ENCODE results near the gene TCTN1.

GRCh38 chr12:110592078-110592477, 21.9 kb upstream of the TCTN1 start:
- no peak for TF ChIP-seq POLR2AphosphoS5 (IDR thresholded peaks at IDR 0.05; ENCODE audit: low read depth, low read length)
- no peak for TF ChIP-seq ZNF318 (CRISPR knock-in tag; IDR thresholded peaks at IDR 0.05)
- no peak for TF ChIP-seq MYNN (CRISPR knock-in tag; IDR thresholded peaks at IDR 0.05; ENCODE audit: low read depth)
- TF ChIP-seq FOXM1 (CRISPR knock-in tag; IDR thresholded peaks at IDR 0.05): no peak
- TF ChIP-seq POLR2A (IDR thresholded peaks at IDR 0.05; ENCODE audit: insufficient read depth in 1 of 2, low read depth in 2 of 2, low read length in 2 of 2): no peak
- no peak for TF ChIP-seq ZBTB8A (CRISPR knock-in tag; IDR thresholded peaks at IDR 0.05; ENCODE audit: borderline replicate concordance, low read depth)
- no peak for TF ChIP-seq NONO (IDR thresholded peaks at IDR 0.05)
- TF ChIP-seq NONO (CRISPR knock-in tag; conservative IDR thresholded peaks at IDR 0.05): no peak
- no peak for TF ChIP-seq CEBPB (IDR thresholded peaks at IDR 0.05; ENCODE audit: borderline replicate concordance, low read depth, low read length)
